KMS-11 (cell line): ENCODE data around the gene BAG1.

Experiments
- H2AFZ ChIP-seq: fragments of 200-600 bp; sonication (generic); 2 replicates; pipeline ENCODE4 v1.6.1; 2016; ENCODE audit warnings: antibody characterized with exemption, mixed run types, low read depth
- H3K27ac ChIP-seq: fragments of 200-600 bp; sonication (generic); 2 replicates; pipeline ENCODE4 v1.6.1; 2016; ENCODE audit warnings: mild to moderate bottlenecking, mixed run types
- H3K27me3 ChIP-seq: fragments of 200-600 bp; sonication (generic); 2 replicates; pipeline ENCODE4 v1.6.1; 2017; ENCODE audit warnings: mild to moderate bottlenecking, low read depth, mixed run types, moderate library complexity; ENCODE audit not compliant: insufficient read depth
- H3K36me3 ChIP-seq: fragments of 200-600 bp; sonication (generic); 2 replicates; pipeline ENCODE4 v1.6.1; 2017; ENCODE audit warnings: mild to moderate bottlenecking, mixed run types; ENCODE audit not compliant: insufficient read depth
- H3K4me1 ChIP-seq: fragments of 200-600 bp; sonication (generic); 2 replicates; pipeline ENCODE4 v1.6.1; 2016; ENCODE audit warnings: mild to moderate bottlenecking, low read depth, mixed run types; ENCODE audit not compliant: poor library complexity, severe bottlenecking
- H3K4me2 ChIP-seq: fragments of 200-600 bp; sonication (generic); 2 replicates; pipeline ENCODE4 v1.7.0; 2016; ENCODE audit warnings: mild to moderate bottlenecking, mixed run types
- H3K4me3 ChIP-seq: fragments of 200-600 bp; sonication (generic); IDR thresholded peaks from 2 replicates; pipeline ENCODE4 v1.6.1; 2017; ENCODE audit warnings: low read depth, low read length, mixed read lengths; ENCODE audit not compliant: insufficient read depth
- H3K79me2 ChIP-seq: fragments of 200-600 bp; sonication (generic); 2 replicates; pipeline ENCODE4 v1.6.1; 2016; ENCODE audit warnings: low read depth, mixed run types; ENCODE audit not compliant: insufficient read depth
- H3K9ac ChIP-seq: fragments of 200-600 bp; sonication (generic); 2 replicates; pipeline ENCODE4 v1.6.1; 2016; ENCODE audit warnings: mild to moderate bottlenecking, mixed run types
- H4K20me1 ChIP-seq: fragments of 200-600 bp; sonication (generic); 2 replicates; pipeline ENCODE4 v1.6.1; 2016; ENCODE audit warnings: mild to moderate bottlenecking, mixed run types; ENCODE audit not compliant: insufficient read depth
- CTCF ChIP-seq: fragments of 200-600 bp; sonication (generic); conservative IDR thresholded peaks from 2 replicates; pipeline ENCODE4 v1.6.1; 2017; ENCODE audit warnings: low read depth, mild to moderate bottlenecking, antibody characterized with exemption, low read length, moderate library complexity, mixed read lengths

Gene BAG1

GRCh38 chr9:33225319-33226147 lies 39.0 kb downstream of the BAG1 start:
- H3K36me3 ChIP-seq, result no peaks in the 10 kb centered on the region
- H4K20me1 ChIP-seq, result no peaks in the 10 kb centered on the region
- no peaks in the 10 kb centered on the region for H3K79me2 ChIP-seq
- TF ChIP-seq CTCF, result peak; percentile 84
- H3K4me2 ChIP-seq, result 0 out of 2 replicates have a peak overlapping the region, but pooled peaks have one; percentile 3
- H2AFZ ChIP-seq, result peak overlapping the region; percentile 11; the same call in 1 of the 2 replicates
- H3K27me3 ChIP-seq, result no peaks in the 10 kb centered on the region
- no peak overlapping the region for H3K4me3 ChIP-seq
- H3K9ac ChIP-seq, result no peak overlapping the region
- peaks cover 36% of the 10 kb centered on the region for H3K4me1 ChIP-seq
- no peak overlapping the region for H3K27ac ChIP-seq

- no peaks in the 10 kb centered on the region for H3K79me2 ChIP-seq
- no peak overlapping the region for H2AFZ ChIP-seq
- H3K27ac ChIP-seq, result no peak overlapping the region
- no peak for TF ChIP-seq CTCF
- H3K4me2 ChIP-seq, result no peak overlapping the region
- H3K4me1 ChIP-seq, result peaks cover 47% of the 10 kb centered on the region
- no peaks in the 10 kb centered on the region for H3K27me3 ChIP-seq
- H4K20me1 ChIP-seq, result no peaks in the 10 kb centered on the region
- no peaks in the 10 kb centered on the region for H3K36me3 ChIP-seq
- H3K9ac ChIP-seq, result no peak overlapping the region
- no peak overlapping the region for H3K4me3 ChIP-seq
These were observed 40.8 kb downstream of the BAG1 start for GRCh38 chr9:33223696-33224095.

- H3K36me3 ChIP-seq, result no peaks in the 10 kb centered on the region
- peak overlapping the region; percentile 87; the same call in 1 of the 2 replicates for H3K4me2 ChIP-seq
- no peaks in the 10 kb centered on the region for H4K20me1 ChIP-seq
- H3K27me3 ChIP-seq, result no peaks in the 10 kb centered on the region
- H3K4me1 ChIP-seq, result peaks cover 47% of the 10 kb centered on the region
- no peak for TF ChIP-seq CTCF
- no peak overlapping the region for H3K9ac ChIP-seq
- no peaks in the 10 kb centered on the region for H3K79me2 ChIP-seq
- no peak overlapping the region for H3K4me3 ChIP-seq
- H3K27ac ChIP-seq, result no peak overlapping the region
- H2AFZ ChIP-seq, result no peak overlapping the region; the same call in 1 of the 2 replicates
These were observed 42.5 kb downstream of the BAG1 start for GRCh38 chr9:33222031-33222430.

- H2AFZ ChIP-seq, result peak overlapping the region; percentile 37
- H3K27me3 ChIP-seq, result no peaks in the 10 kb centered on the region
- no peak overlapping the region; the same call in 1 of the 2 replicates for H3K9ac ChIP-seq
- no peaks in the 10 kb centered on the region for H4K20me1 ChIP-seq
- H3K36me3 ChIP-seq, result no peaks in the 10 kb centered on the region
- no peak overlapping the region for H3K4me3 ChIP-seq
- peaks cover 47% of the 10 kb centered on the region for H3K4me1 ChIP-seq
- H3K79me2 ChIP-seq, result no peaks in the 10 kb centered on the region
- TF ChIP-seq CTCF, result no peak
- H3K27ac ChIP-seq, result peak overlapping the region; percentile 6; the same call in 1 of the 2 replicates
- peak overlapping the region; percentile 87 for H3K4me2 ChIP-seq
These were observed 43.0 kb downstream of the BAG1 start for GRCh38 chr9:33221568-33221884.
